Retinal pigment epithelial cell (primary cell): Measurements from ENCODE around the gene PGD.

Experiments used
- DNase-seq: peaks from one replicate; pipeline ENCODE4 v3.0.0-alpha.2; 2010; ENCODE audit warnings: low read depth
- H3K4me3 ChIP-seq: 2 replicates; pipeline ENCODE4 v1.5.1; 2011; ENCODE audit warnings: mild to moderate bottlenecking, low read length, control low read depth, moderate library complexity
- TF ChIP-seq, protein P1 (sequence below): conservative IDR thresholded peaks from 2 replicates; pipeline ENCODE4 v1.5.1; 2011; ENCODE audit warnings: low read depth, low read length, control low read depth, inconsistent platforms

PGD gene

DNA sequence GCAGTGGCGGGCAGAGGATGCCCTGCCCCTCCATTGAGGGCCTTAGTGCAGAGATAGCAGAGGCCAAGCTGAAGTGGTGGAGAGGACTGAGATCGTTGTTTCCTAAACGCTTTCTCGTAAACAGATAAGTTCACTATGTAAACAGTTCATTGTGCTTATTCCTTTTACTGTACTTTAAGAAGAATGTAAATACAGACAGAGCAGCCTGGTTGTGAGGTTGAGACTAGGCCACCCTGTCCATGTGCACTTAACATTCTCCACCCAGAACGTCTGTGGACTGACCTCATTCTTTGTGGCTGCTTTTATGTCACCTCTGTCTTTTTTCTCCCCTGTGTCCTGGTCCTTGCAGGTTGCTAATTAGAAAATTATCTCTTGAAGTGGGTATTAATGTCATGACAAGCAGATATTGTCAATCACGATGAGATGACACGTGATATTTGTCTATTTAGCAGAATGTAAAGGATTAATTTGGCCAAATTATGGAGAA lies 39.9 kb downstream of the PGD start:
- no peak overlapping the region for H3K4me3 ChIP-seq
- TF ChIP-seq, protein P1, sequence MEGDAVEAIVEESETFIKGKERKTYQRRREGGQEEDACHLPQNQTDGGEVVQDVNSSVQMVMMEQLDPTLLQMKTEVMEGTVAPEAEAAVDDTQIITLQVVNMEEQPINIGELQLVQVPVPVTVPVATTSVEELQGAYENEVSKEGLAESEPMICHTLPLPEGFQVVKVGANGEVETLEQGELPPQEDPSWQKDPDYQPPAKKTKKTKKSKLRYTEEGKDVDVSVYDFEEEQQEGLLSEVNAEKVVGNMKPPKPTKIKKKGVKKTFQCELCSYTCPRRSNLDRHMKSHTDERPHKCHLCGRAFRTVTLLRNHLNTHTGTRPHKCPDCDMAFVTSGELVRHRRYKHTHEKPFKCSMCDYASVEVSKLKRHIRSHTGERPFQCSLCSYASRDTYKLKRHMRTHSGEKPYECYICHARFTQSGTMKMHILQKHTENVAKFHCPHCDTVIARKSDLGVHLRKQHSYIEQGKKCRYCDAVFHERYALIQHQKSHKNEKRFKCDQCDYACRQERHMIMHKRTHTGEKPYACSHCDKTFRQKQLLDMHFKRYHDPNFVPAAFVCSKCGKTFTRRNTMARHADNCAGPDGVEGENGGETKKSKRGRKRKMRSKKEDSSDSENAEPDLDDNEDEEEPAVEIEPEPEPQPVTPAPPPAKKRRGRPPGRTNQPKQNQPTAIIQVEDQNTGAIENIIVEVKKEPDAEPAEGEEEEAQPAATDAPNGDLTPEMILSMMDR, result no peak

DNA sequence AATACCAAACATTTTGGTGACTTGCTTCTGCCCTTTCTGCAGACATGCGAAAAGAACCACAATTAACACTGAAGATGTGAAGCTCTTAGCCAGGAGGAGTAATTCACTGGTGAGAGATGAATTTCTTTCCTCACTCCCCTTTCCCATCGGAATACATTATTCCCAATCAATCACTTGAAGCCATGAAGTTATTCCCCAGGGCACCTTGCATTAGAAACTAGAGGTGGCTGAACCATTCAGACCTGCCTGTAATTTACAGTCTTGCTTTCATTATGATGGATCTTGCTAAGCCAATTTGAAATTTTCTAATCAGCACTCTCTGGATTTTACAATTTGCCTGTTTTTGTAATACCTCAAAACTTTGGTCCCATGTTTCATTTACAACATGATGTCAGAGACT lies 41.4 kb downstream of the PGD start:
- no peak for DNase-seq
- TF ChIP-seq, protein P1, result no peak
- H3K4me3 ChIP-seq, result no peak overlapping the region

More for the DNA sequence above, 39.9 kb downstream of the PGD start:
- no peak for DNase-seq

DNA sequence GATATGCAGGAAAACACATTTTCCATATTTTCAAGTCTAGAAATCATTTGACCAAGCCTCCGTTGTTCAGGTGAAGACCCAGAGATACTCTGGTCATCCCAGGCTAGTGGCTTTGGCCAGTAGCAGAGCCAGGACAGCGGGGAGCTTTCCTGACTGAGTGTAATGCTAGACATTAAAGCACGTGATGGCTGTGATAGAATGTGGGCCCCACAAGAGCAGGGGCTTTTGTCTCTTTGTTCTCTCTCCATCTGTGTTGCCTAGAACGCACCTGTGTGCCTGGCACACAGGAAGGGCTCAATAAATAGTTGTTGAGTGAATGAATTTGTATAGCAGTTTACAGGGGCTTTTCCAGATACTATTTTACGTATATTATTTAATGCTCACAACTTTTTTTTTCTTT lies 41.9 kb downstream of the PGD start:
- H3K4me3 ChIP-seq, result no peak overlapping the region
- no peak for DNase-seq
- TF ChIP-seq, protein P1, result no peak

DNA sequence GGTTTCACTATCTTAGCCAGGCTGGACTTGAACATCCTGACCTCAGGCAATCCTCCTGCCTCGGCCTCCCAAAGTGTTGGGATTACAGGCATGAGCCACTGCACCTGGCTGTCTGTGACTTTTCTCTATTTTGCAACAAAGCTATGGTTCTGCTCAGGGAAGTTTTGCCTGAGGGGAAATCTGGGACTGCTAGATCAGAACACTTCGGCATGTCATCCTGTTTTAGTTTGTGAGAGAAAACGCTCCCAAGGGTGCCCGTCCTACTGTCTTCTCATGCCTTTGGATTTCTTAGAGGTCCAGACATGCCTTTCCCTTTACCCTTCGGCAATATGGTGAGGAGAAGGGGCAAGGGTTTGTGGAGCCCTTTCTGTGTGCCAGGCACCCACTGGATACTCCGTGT lies 45.4 kb downstream of the PGD start:
- TF ChIP-seq, protein P1, result no peak
- DNase-seq, result no peak
- no peak overlapping the region for H3K4me3 ChIP-seq

DNA sequence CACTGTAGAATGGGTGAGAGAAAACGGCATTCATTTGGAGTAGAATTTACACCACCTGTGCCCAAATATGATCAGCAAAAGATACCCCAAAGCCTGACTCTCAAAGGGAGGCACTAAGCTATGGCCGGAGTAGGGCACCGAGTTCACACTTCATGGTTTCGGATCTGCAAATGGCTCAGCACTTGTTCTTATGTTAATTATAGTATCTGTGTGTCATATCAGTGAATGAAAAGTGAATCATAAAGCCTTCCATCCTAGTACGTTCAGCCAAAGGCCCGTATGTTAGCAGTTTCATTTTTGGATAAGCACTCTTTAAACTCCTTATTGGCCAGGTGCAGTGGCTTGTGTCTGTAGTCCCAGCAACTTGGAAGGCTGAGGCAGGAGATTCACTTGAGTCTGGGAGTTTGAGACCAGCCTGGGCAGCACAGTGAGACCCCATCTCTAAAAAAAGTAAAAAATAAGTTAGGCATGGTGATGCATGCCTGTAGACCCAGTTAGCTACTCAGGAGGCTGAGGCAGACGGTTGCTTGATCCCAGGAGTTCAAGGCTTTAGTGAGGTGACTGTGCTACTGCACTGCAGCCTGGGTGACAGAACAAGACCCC lies 46.0 kb downstream of the PGD start:
- TF ChIP-seq, protein P1, result no peak
- H3K4me3 ChIP-seq, result no peak overlapping the region
- no peak for DNase-seq

DNA sequence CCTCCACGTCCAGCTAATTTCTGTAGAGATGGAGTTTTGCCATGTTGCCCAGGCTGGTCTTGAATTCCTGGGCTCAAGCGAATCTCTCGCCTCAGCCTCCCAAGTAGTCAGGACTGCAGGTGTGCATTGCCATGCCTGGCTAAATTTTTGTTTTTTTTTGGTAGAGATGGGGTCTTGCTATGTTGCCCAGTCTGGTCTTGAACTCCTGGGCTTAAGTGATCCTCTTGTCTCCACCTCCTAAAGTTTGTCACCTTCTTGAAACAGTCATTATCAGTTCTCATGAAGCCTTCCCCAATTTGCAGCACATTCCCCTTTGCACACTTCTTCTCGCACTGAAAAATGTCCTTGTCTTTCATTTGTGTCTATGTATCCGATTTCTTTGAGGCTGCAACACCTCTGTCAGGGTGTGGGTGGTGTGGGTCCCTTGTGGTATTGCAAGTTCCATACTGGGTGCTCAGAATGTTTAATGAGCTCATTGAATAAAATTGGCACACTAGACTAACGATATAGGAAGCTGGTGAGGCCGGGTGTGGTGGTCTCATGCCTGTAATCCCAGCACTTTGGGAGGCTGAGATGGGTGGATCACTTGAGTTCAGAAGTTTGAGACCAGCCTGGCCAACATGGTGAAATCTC lies 48.0 kb downstream of the PGD start:
- TF ChIP-seq, protein P1, result no peak
- no peak for DNase-seq

DNA sequence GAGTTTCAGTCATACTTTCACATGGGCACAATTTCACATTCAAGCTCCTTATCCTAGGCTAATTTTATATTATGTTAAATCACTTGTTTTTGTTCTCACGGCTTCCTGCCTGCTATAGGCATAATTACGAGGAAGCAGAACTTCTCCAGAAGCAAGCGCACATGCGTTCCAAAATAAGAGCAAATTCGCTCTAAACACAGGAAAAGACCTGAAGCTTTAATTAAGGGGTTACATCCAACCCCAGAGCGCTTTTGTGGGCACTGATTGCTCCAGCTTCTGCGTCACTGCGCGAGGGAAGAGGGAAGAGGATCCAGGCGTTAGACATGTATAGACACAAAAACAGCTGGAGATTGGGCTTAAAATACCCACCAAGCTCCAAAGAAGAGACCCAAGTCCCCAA lies 50.9 kb downstream of the PGD start, which contains the start of gene CORT:
CORT (plus strand) TSS at position 281 of the 400 bp plus-strand sequence. CDS start 193 bp downstream, outside the sequence.
- TF ChIP-seq, protein P1, result no peak
- no peak for DNase-seq
- no peak within 1 kb of the TSS for H3K4me3 ChIP-seq

More for the DNA sequence above, 48.0 kb downstream of the PGD start:
- no peak overlapping the region for H3K4me3 ChIP-seq
